A375 (cell line): Measurements from ENCODE around the gene ZNF587B. TPM values are rescaled to one million over a fixed set of nuclear protein-coding genes. Genes with fewer than 3 reads are reported as not detected.

Source experiments
- total RNA-seq: library from RNA; depleted of rRNA; stranded (reverse); fragments of >200 nt; shearing (Covaris generic); gene quantifications from 2 replicates; pipeline ENCODE4 v1.2.3, GENCODE V29; 2014; rRNA removed

The ZNF587B gene
- 32.2 and 37.8 TPM in 2 replicates for total RNA-seq

GRCh38 chr19:57830071-57830602 lies at the start of gene ZNF587B:
TSS of gene ZNF587B (plus strand) at chr19:57830299. CDS start at chr19:57830529, 230 bp downstream.

GRCh38 chr19:57814505-57815246 lies 15.4 kb upstream of the ZNF587B start, which contains the start of gene ZNF552:
TSS of gene ZNF552 (minus strand) at chr19:57814913. CDS start at chr19:57814743, 170 bp downstream.

GRCh38 chr19:57849666-57850473 lies 19.8 kb downstream of the ZNF587B start, which contains the start of gene ZNF587:
TSS of gene ZNF587 (plus strand) at chr19:57849859. CDS start at chr19:57850039, 180 bp downstream.

GRCh38 chr19:57888560-57889231 lies 58.6 kb downstream of the ZNF587B start, which contains the start of gene ZNF814:
TSS of gene ZNF814 (minus strand) at chr19:57889037. CDS start at chr19:57888802, 235 bp downstream.

Other genes with a start within 250 kb of the ZNF587B start
- 11.8 and 17.0 TPM in 2 replicates for gene ZIK1, start 246.2 kb upstream of the ZNF587B start, total RNA-seq
- gene ZNF530, start 230.4 kb upstream of the ZNF587B start, total RNA-seq: 9.0 and 9.4 TPM in 2 replicates
- 28.7 and 33.7 TPM in 2 replicates for gene ZNF134, start 216.1 kb upstream of the ZNF587B start, total RNA-seq
- gene ZNF211, start 197.1 kb upstream of the ZNF587B start, total RNA-seq: 5.9 and 6.7 TPM in 2 replicates
- not detected in 2 replicates for gene ZSCAN4, start 161.4 kb upstream of the ZNF587B start, total RNA-seq
- 30.1 and 35.6 TPM in 2 replicates for gene ZNF551, start 148.3 kb upstream of the ZNF587B start, total RNA-seq
- 0.03 TPM in 1 of 2 replicates, not detected in the other for gene ZNF154, start 121.1 kb upstream of the ZNF587B start, total RNA-seq
- 3.4 and 4.5 TPM in 2 replicates for gene ZNF671, start 102.7 kb upstream of the ZNF587B start, total RNA-seq
- 7.2 and 13.3 TPM in 2 replicates for gene ZNF776, start 83.5 kb upstream of the ZNF587B start, total RNA-seq
- 16.2 TPM in 2 replicates for gene ZNF586, start 60.6 kb upstream of the ZNF587B start, total RNA-seq
- gene ZNF552, start 15.4 kb upstream of the ZNF587B start, total RNA-seq: 4.9 and 6.2 TPM in 2 replicates
- 12.9 and 16.9 TPM in 2 replicates for gene ZNF587, start 19.6 kb downstream of the ZNF587B start, total RNA-seq
- gene ZNF814, start 58.7 kb downstream of the ZNF587B start, total RNA-seq: 26.4 and 28.7 TPM in 2 replicates
- gene ZNF417, start 86.3 kb downstream of the ZNF587B start, total RNA-seq: 8.6 and 12.9 TPM in 2 replicates
- 4.6 and 5.4 TPM in 2 replicates for gene ZNF418, start 105.1 kb downstream of the ZNF587B start, total RNA-seq
- gene ZNF256, start 117.4 kb downstream of the ZNF587B start, total RNA-seq: 5.4 and 8.6 TPM in 2 replicates
- not detected in 2 replicates for gene C19orf18, start 144.2 kb downstream of the ZNF587B start, total RNA-seq
- gene ZNF606, start 172.5 kb downstream of the ZNF587B start, total RNA-seq: 6.1 and 11.5 TPM in 2 replicates
- not detected in 2 replicates for gene ZSCAN1, start 203.7 kb downstream of the ZNF587B start, total RNA-seq
- 0.34 and 0.56 TPM in 2 replicates for gene ZNF135, start 229.0 kb downstream of the ZNF587B start, total RNA-seq